ACC112 (cell line): Measurements from ENCODE around the gene AMFR.

Experiments
- H2AFZ ChIP-seq: fragments of 200-600 bp; sonication (generic); one replicate; pipeline ENCODE4 v1.6.0; 2017; ENCODE audit warnings: antibody characterized with exemption, low read length; ENCODE audit not compliant: unreplicated experiment
- H3K27ac ChIP-seq: fragments of 200-600 bp; sonication (generic); 2 replicates; pipeline ENCODE4 v1.5.1; 2014; ENCODE audit warnings: low read depth, mild to moderate bottlenecking, antibody characterized with exemption, low read length, moderate library complexity
- H3K27me3 ChIP-seq: fragments of 200-600 bp; sonication (generic); 2 replicates; pipeline ENCODE4 v1.6.1; 2014; ENCODE audit warnings: mild to moderate bottlenecking, antibody characterized with exemption, low read length, moderate library complexity, mixed read lengths; ENCODE audit not compliant: insufficient read depth
- H3K36me3 ChIP-seq: fragments of 200-600 bp; sonication (generic); 2 replicates; pipeline ENCODE4 v1.6.1; 2016; ENCODE audit warnings: mild to moderate bottlenecking, antibody characterized with exemption, low read length, moderate library complexity, mixed read lengths; ENCODE audit not compliant: insufficient read depth
- H3K4me1 ChIP-seq: fragments of 200-600 bp; sonication (generic); one replicate; pipeline ENCODE4 v1.6.1; 2016; ENCODE audit warnings: low read length, mixed read lengths; ENCODE audit not compliant: insufficient read depth, unreplicated experiment, control insufficient read depth
- H3K4me3 ChIP-seq: fragments of 200-600 bp; sonication (generic); 2 replicates; pipeline ENCODE4 v1.5.1; 2014; ENCODE audit warnings: mild to moderate bottlenecking, low read depth, low read length
- H3K79me2 ChIP-seq: fragments of 200-600 bp; sonication (generic); one replicate; pipeline ENCODE4 v1.6.0; 2016; ENCODE audit warnings: low read length; ENCODE audit not compliant: control insufficient read depth, unreplicated experiment, insufficient read depth

AMFR gene

DNA sequence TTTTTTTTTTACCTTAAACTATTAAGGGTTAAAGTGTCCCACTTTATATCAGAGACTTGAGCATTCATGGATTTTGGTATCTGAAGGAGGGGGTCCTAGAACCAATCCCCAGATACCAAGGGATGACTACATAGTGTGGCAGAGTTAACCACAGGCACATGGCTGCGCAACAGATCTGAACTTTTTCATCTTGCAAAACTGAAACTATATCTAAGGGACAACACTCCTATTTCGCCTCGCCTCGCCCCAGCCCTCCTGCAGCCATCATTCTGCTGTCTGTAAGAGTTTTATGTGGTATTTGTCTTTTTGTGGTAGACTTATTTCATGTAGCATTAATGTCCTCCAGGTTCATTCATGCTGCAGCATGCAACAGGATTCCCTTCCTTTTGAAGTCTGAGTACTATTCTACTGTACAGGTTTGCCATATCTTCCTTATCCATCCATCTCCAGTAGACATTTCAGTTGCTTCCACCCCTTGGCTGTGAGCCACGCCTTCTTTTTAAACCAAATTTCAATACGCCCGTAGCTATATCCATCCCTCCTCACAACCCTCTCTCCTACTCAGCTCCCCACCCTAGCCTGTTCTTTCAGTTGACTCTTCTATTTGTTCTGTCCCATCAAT lies 53.2 kb downstream of the AMFR start:
- Histone ChIP-seq H2AFZ (no peak overlapping the region), H3K4me3 (no peak overlapping the region), H3K4me1 (peaks cover 12% of the 10 kb centered on the region), H3K36me3 (peaks cover 17% of the 10 kb centered on the region), H3K27me3 (no peaks in the 10 kb centered on the region), H3K79me2 (peaks cover 7% of the 10 kb centered on the region), H3K27ac (no peak overlapping the region)

DNA sequence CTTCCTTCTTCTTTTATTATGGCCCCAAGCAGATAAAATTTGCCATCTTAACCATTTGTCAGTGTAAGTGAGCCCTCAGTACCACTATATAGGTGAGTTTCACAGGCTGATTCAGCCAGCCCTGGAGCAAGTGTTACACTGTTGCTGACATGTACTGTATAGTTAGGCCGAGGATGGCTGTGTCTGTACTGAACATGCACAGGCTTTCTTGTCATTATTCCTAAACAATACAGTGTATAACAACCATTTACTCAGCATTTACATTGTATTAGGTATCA lies 53.7 kb downstream of the AMFR start:
- H3K27ac ChIP-seq: no peak overlapping the region
- H3K4me1 ChIP-seq: peaks cover 12% of the 10 kb centered on the region
- no peak overlapping the region for H3K4me3 ChIP-seq
- no peaks in the 10 kb centered on the region for H3K27me3 ChIP-seq
- H3K79me2 ChIP-seq: peaks cover 6% of the 10 kb centered on the region
- peaks cover 17% of the 10 kb centered on the region for H3K36me3 ChIP-seq
- no peak overlapping the region for H2AFZ ChIP-seq

DNA sequence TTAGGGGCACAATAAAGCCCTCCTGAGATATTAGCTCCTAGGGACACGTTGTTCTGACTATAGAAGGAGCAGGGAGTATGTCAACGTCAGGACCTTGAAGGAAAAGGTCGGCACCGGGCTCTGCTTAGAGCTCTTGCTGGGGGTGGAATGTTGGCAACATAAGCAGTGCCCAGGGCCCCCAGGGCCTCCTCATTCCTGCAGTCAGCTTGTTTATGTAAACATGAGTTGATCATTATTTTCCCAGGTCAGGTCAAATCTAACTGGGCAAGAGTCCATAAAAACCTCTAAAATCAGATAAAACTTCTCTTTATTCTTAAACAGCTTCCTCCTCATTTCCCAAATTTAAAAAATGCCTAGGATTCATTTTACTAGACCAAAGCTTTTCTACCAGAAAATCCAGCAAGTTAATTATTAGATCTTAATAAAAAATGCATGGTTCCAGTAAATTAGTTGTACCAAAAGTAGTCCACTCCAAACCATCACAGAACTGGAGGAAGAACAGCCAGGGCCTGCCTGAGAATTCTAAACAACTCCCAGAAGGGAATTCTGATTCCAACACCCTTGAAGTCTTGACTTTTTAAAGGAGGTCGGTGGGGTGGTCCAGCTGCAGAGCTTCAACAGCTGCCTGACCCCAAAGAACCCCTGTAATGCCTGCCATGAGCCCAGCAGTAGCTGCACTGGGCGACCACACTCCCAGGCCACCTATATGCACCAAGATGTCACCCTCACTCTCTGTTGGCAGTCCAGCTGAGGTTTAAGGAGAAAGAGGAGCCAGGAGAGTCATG lies 54.3 kb downstream of the AMFR start:
- no peak overlapping the region for H3K27ac ChIP-seq
- H3K27me3 ChIP-seq: no peaks in the 10 kb centered on the region
- H3K4me3 ChIP-seq: no peak overlapping the region
- H2AFZ ChIP-seq: no peak overlapping the region
- H3K79me2 ChIP-seq: peaks cover 6% of the 10 kb centered on the region
- peaks cover 17% of the 10 kb centered on the region for H3K36me3 ChIP-seq
- peaks cover 12% of the 10 kb centered on the region for H3K4me1 ChIP-seq

DNA sequence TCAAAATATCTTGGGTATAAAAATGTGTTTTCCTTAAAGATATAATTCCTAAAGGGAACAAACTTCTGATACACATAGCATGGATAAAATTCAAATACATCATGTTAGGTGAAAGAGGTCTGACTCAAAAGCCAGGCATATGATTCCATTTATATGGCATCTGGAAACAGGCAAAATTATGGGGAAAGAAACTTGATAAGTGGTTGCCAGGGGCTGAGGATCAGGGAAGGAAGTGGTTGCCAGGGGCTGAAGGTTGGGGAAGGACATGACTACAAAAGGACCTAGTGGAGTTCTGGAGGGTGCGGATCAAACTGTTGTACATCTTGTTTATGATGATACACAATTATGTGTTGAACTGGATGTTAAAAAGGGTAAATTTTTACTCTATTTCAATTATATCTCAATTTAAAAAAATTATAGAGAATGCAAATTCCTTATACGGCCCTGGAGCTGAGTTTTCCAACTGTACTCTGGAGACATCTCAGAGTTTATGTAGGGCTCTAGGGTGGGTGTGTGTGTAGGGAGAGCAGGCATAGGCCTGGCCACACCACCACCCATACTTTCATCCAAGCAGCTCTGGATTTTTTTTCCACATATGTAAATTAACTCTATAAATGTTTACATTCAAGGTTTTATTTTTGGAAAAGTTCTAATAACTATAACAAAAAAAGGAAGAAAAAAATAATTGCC lies 55.0 kb downstream of the AMFR start:
- H3K27ac ChIP-seq: no peak overlapping the region
- peaks cover 12% of the 10 kb centered on the region for H3K4me1 ChIP-seq
- H3K27me3 ChIP-seq: no peaks in the 10 kb centered on the region
- H3K4me3 ChIP-seq: no peak overlapping the region
- H3K36me3 ChIP-seq: peaks cover 17% of the 10 kb centered on the region
- peaks cover 6% of the 10 kb centered on the region for H3K79me2 ChIP-seq
- no peak overlapping the region for H2AFZ ChIP-seq

DNA sequence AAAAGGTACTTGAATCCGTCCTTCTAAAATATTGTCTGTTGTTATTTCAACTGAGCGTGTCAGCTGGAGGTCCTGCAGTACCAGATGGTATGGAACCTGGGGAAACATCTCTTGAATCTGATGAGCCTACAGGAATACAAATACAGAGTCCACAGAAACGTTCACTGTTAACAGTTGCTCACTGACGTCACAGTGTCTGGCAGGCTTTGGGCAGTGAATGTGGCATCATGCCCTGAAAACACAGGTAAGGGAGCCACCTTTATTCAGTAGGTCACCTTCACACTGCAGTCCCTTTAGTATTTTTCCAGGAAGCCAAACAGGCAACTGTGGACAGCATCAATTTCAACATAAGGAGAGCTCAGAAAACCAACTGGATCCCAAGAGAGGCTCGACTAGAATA lies 56.1 kb downstream of the AMFR start:
- Histone ChIP-seq H2AFZ (no peak overlapping the region), H3K4me3 (no peak overlapping the region), H3K79me2 (peaks cover 2% of the 10 kb centered on the region), H3K27me3 (no peaks in the 10 kb centered on the region), H3K4me1 (peaks cover 12% of the 10 kb centered on the region), H3K36me3 (peaks cover 17% of the 10 kb centered on the region), H3K27ac (no peak overlapping the region)

DNA sequence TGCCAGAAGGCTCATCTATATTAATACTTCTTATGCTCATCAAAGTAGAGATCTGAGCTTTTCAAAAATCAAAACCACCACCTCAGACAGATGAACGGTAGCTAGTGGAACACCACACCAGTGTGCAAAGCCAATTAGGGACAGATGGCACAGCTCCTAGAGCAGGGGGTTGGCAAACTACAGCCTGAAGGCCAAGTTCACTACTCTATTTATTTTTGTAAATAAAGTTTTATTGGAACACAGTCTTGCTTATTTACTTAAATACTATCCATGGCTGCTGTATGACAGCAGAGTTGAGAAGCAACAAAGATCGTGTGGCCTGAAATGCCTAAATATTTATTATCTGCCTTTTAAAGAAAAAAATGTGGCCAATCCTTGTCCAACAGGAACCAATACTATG lies 56.8 kb downstream of the AMFR start:
- H3K4me1 ChIP-seq: peaks cover 12% of the 10 kb centered on the region
- peaks cover 2% of the 10 kb centered on the region for H3K79me2 ChIP-seq
- no peak overlapping the region for H3K27ac ChIP-seq
- no peaks in the 10 kb centered on the region for H3K27me3 ChIP-seq
- H3K4me3 ChIP-seq: no peak overlapping the region
- peaks cover 17% of the 10 kb centered on the region for H3K36me3 ChIP-seq
- no peak overlapping the region for H2AFZ ChIP-seq

DNA sequence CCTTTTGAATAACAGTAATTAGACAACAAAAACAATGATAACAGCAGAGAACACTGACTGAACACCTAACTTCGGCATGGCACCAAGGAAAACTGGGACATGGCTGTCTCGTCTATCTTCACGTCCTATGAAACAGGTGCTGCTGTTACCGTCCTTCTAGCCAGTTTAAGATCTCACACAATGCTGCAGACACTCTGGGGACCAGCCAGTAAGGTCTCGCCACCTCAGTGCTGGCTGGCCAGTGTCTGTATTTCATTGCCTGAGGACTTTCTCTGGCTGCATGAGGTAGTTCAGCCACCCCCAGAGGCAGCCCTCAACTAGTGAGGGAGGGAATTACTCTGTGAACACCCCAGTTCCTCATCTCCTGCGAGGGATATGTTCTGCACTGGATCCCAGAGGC lies 57.6 kb downstream of the AMFR start:
- Histone ChIP-seq H3K27ac (no peak overlapping the region), H3K79me2 (peaks cover 2% of the 10 kb centered on the region), H3K36me3 (peaks cover 17% of the 10 kb centered on the region), H3K27me3 (no peaks in the 10 kb centered on the region), H3K4me3 (no peak overlapping the region), H2AFZ (no peak overlapping the region), H3K4me1 (peaks cover 12% of the 10 kb centered on the region)

DNA sequence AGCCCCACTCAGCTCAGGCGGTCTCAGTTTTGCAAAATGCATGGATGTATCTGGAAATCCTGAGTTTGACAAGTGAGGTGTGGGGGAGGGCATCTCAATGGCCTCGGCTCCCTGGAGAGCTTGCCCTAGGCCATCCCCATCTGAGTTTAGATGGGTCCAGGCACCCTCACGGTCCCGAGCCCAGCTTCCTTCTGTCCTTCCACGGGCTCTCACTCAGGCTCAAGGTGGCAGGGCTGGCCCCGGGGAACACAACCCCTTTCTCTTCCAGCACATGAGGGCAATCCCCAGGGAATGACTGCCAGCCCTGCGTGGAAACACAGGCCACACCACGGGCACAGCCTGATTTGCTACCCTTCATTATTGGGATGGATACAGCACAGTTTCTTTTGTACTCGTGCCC lies 58.4 kb downstream of the AMFR start:
- H2AFZ ChIP-seq: no peak overlapping the region
- H3K36me3 ChIP-seq: peaks cover 17% of the 10 kb centered on the region
- H3K4me3 ChIP-seq: no peak overlapping the region
- H3K27ac ChIP-seq: no peak overlapping the region
- H3K4me1 ChIP-seq: peaks cover 12% of the 10 kb centered on the region
- no peaks in the 10 kb centered on the region for H3K27me3 ChIP-seq
- H3K79me2 ChIP-seq: peaks cover 2% of the 10 kb centered on the region

DNA sequence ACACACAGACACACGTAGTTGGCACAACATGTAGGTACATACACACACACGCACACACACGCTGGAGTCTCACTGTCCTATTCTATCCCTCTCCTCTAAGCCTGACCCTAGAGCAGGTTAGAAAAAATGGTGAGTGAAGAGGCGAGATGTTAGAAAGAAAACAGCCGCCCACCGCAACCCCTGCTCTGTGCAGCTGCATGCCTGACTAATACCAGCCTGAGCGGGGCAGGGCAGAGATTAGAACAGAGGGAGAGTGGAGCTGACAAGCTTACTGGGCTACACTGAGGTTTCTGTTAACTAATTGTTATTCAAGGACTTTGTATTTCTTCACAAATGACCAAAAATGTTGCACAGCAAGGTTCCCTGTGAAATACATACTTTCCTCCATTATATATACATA lies 59.8 kb downstream of the AMFR start:
- H3K27me3 ChIP-seq: no peaks in the 10 kb centered on the region
- no peak overlapping the region for H3K27ac ChIP-seq
- H3K4me3 ChIP-seq: no peak overlapping the region
- H3K79me2 ChIP-seq: peaks cover 2% of the 10 kb centered on the region
- H3K4me1 ChIP-seq: peaks cover 1% of the 10 kb centered on the region
- peaks cover 17% of the 10 kb centered on the region for H3K36me3 ChIP-seq
- no peak overlapping the region for H2AFZ ChIP-seq

DNA sequence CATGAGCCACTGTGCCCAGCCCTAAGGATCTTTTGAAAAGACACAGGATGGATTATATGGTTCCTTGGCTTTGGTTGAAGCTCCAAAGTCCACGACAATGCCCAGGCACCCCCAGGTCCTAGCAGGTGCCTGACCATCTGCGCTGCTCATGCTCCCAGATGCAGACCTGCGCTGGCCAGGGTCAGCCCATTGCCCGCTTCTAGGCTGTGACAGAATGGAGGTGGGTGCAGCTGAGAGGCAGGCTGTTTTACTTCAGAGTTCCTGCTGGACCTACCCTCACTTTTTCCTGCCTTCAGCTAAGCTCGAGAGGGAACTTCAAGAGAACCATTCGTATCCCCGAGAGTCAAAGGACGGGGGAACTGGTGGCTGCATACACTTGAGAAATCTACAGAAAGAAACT lies 60.5 kb downstream of the AMFR start:
- H3K36me3 ChIP-seq: peaks cover 17% of the 10 kb centered on the region

More for the DNA sequence above, 60.5 kb downstream of the AMFR start:
- Histone ChIP-seq H2AFZ (no peak overlapping the region), H3K79me2 (peaks cover 2% of the 10 kb centered on the region), H3K27ac (no peak overlapping the region), H3K4me3 (no peak overlapping the region), H3K4me1 (no peaks in the 10 kb centered on the region), H3K27me3 (no peaks in the 10 kb centered on the region)
